ENCODE measurements around the gene HBE1. TPM values are rescaled to one million over a fixed set of nuclear protein-coding genes. Genes with fewer than 3 reads are reported as not detected.
"Not testable (repeated sequence)": the region's sequence is repeated elsewhere in the genome, so short reads cannot be mapped to it uniquely, and the experiment has no call there.

The HBE1 gene
- total and polyA plus RNA-seq, 9 of the 15 experiments (the other 6 are each of a cell fraction or from before 2014, with no cell fraction given) = 612 to 10,250 (median 2,181) TPM

- TF ChIP-seq RBFOX2 (IDR thresholded peaks at IDR 0.05; ENCODE audit: low read depth, low read length) (0 out of 2 replicates have a peak, but pooled peaks have one; percentile 21), ARID1B (IDR thresholded peaks at IDR 0.05) (0 out of 2 replicates have a peak, but pooled peaks have one; percentile 14), RAD21 (CRISPR knock-in tag; conservative IDR thresholded peaks at IDR 0.05 in 1 of 2, IDR thresholded peaks at IDR 0.05 in 1 of 2) (peak; percentile 14 to 21; a peak in 1 of 4 replicates), FOXM1 (IDR thresholded peaks at IDR 0.05; ENCODE audit: low read depth) (peak; percentile 45; the same call in 1 of the 2 replicates), MYBL2 (IDR thresholded peaks at IDR 0.05; ENCODE audit: low read depth) (peak; percentile 56; the same call in 1 of the 2 replicates), ELF4 (CRISPR knock-in tag; IDR thresholded peaks at IDR 0.05) (peak; percentile 19; the same call in 1 of the 2 replicates), EP400 (IDR thresholded peaks at IDR 0.05) (peak; percentile 38), SMARCC2 (IDR thresholded peaks at IDR 0.05; ENCODE audit: low read depth) (0 out of 2 replicates have a peak, but pooled peaks have one; percentile 41), ZEB2 (IDR thresholded peaks at IDR 0.05) (peak; percentile 23; the same call in 1 of the 2 replicates), BRD9 (IDR thresholded peaks at IDR 0.05; ENCODE audit: low read depth, partially characterized antibody) (peak; percentile 68), POLR2A (conservative IDR thresholded peaks at IDR 0.05) (peak; percentile 65), MTA3 (IDR thresholded peaks at IDR 0.05; ENCODE audit: borderline replicate concordance) (peak; percentile 34; the same call in 1 of the 2 replicates), KDM1A (IDR thresholded peaks at IDR 0.05) (0 out of 4 replicates have a peak, but pooled peaks of 1 of the 2 experiments have one; percentile 19), POLR2B (IDR thresholded peaks at IDR 0.05; ENCODE audit: low read depth, partially characterized antibody) (peak; percentile 31), ASH1L (IDR thresholded peaks at IDR 0.05; ENCODE audit: borderline replicate concordance, low read depth, partially characterized antibody) (peak; percentile 36), CEBPB (tag; IDR thresholded peaks at IDR 0.05) (peak; percentile 86), HDAC2 (IDR thresholded peaks at IDR 0.05) (0 out of 2 replicates have a peak, but pooled peaks have one; percentile 44), CC2D1A (IDR thresholded peaks at IDR 0.05) (peak; percentile 47; the same call in 1 of the 2 replicates), ARNT (IDR thresholded peaks at IDR 0.05) (0 out of 4 replicates have a peak, but pooled peaks of 1 of the 2 experiments have one; percentile 73), SUPT5H (IDR thresholded peaks at IDR 0.05) (peak; percentile 43; the same call in 1 of the 2 replicates), DPF2 (IDR thresholded peaks at IDR 0.05) (peak; percentile 38), SMARCA4 (IDR thresholded peaks at IDR 0.05) (peak; percentile 60; the same call in 1 of the 2 replicates)
- TF ChIP-seq FOXM1 (CRISPR knock-in tag; IDR thresholded peaks at IDR 0.05; ENCODE audit: low read depth); MYBL2 (CRISPR knock-in tag; IDR thresholded peaks at IDR 0.05; ENCODE audit: borderline replicate concordance): not testable (repeated sequence)
- TF ChIP-seq, protein P1, sequence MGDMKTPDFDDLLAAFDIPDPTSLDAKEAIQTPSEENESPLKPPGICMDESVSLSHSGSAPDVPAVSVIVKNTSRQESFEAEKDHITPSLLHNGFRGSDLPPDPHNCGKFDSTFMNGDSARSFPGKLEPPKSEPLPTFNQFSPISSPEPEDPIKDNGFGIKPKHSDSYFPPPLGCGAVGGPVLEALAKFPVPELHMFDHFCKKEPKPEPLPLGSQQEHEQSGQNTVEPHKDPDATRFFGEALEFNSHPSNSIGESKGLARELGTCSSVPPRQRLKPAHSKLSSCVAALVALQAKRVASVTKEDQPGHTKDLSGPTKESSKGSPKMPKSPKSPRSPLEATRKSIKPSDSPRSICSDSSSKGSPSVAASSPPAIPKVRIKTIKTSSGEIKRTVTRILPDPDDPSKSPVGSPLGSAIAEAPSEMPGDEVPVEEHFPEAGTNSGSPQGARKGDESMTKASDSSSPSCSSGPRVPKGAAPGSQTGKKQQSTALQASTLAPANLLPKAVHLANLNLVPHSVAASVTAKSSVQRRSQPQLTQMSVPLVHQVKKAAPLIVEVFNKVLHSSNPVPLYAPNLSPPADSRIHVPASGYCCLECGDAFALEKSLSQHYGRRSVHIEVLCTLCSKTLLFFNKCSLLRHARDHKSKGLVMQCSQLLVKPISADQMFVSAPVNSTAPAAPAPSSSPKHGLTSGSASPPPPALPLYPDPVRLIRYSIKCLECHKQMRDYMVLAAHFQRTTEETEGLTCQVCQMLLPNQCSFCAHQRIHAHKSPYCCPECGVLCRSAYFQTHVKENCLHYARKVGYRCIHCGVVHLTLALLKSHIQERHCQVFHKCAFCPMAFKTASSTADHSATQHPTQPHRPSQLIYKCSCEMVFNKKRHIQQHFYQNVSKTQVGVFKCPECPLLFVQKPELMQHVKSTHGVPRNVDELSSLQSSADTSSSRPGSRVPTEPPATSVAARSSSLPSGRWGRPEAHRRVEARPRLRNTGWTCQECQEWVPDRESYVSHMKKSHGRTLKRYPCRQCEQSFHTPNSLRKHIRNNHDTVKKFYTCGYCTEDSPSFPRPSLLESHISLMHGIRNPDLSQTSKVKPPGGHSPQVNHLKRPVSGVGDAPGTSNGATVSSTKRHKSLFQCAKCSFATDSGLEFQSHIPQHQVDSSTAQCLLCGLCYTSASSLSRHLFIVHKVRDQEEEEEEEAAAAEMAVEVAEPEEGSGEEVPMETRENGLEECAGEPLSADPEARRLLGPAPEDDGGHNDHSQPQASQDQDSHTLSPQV (IDR thresholded peaks at IDR 0.05) = peak; percentile 50; the same call in 1 of the 2 replicates
- TF ChIP-seq, protein P2, sequence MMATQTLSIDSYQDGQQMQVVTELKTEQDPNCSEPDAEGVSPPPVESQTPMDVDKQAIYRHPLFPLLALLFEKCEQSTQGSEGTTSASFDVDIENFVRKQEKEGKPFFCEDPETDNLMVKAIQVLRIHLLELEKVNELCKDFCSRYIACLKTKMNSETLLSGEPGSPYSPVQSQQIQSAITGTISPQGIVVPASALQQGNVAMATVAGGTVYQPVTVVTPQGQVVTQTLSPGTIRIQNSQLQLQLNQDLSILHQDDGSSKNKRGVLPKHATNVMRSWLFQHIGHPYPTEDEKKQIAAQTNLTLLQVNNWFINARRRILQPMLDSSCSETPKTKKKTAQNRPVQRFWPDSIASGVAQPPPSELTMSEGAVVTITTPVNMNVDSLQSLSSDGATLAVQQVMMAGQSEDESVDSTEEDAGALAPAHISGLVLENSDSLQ (IDR thresholded peaks at IDR 0.05) = 0 out of 2 replicates have a peak, but pooled peaks have one; percentile 11
Measured at GRCh38 chr11:5254646-5255413, 14.9 kb downstream of the HBE1 start, which contains the start of gene HBG2 (continued).

Measured in K562 (cell line).